Stromal cell of bone marrow (primary cell): Measurements from ENCODE around the gene TM4SF5.

Experiments
- DNase-seq: peaks from one replicate; pipeline ENCODE4 v3.0.0-alpha.2; 2012; ENCODE audit warnings: low read depth

The TM4SF5 gene, protein sequence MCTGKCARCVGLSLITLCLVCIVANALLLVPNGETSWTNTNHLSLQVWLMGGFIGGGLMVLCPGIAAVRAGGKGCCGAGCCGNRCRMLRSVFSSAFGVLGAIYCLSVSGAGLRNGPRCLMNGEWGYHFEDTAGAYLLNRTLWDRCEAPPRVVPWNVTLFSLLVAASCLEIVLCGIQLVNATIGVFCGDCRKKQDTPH

DNA sequence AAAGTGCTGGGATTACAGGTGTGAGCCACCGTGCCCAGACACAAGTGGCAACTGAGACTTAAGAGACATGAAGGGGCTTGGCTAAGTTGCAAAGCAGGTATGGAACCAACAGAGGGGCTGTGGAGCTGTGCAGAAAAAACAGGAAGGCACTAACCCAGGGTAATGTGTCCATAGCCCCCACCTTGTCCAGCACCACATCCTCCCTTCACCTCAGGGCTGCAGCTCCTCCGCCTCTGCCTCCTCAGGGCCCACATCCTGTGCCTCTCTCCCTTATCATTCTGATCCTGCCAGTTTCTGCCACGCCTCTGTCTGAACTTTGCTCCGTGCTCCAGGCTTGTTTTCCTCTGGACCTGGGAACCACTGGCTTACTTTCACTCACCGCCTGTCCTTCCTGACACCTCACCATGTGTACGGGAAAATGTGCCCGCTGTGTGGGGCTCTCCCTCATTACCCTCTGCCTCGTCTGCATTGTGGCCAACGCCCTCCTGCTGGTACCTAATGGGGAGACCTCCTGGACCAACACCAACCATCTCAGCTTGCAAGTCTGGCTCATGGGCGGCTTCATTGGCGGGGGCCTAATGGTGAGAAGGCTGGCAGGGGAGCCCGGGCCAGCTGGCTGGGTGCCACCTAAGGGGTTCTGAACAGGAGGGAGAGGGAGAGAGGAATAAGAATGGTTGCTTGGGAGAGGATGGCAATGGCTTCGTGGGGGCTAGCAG is at the start of gene TM4SF5:
TM4SF5 (plus strand) TSS at position 368 of the 716 bp plus-strand sequence; CDS start at position 405, 37 bp downstream.
- DNase-seq: no peak

DNA sequence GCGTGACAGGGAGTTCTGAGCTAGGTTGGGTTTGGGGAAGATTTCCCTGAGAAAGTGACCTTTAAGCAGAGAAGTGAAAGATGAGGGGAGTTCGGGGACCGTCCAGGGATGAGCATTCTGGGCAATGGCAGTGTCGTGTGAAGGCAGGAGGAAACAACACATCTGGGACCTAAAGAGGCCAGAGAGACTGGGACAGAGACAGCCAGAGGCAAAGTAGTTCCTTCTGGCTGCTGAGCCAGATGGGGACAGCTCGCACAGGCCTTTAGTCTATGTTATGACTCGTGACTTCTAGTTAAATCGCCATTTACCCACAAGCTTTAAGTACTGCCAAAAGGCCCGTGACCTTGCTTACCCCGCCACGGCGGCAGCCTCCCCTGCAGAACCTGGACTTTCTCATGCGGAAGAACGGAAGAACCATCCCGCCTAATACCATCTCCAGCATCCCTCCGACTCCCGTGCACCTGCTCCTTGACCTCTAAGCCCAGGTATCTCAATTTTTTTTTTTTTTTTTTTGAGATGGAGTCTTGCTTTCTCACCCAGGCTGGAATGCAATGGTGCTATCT is 48.9 kb upstream of the TM4SF5 start:
- no peak for DNase-seq

DNA sequence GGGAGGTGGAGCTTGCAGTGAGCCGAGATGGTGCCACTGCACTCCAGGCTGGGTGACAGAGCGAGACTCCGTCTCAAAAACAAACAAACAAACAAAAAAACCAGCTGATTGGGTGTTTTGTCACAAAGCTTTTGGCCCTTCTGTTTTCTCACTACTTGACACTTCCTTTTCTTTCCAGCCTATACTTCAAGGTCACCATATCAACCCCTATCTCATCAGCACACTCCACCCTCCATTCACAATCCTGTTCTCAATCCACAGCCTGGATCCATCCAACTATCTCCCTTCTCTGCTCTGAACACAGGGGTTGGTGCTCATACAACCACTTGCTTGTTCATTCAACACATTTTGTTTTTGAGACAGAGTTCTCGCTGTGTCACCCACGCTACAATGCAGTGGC is 47.0 kb upstream of the TM4SF5 start:
- DNase-seq: no peak

DNA sequence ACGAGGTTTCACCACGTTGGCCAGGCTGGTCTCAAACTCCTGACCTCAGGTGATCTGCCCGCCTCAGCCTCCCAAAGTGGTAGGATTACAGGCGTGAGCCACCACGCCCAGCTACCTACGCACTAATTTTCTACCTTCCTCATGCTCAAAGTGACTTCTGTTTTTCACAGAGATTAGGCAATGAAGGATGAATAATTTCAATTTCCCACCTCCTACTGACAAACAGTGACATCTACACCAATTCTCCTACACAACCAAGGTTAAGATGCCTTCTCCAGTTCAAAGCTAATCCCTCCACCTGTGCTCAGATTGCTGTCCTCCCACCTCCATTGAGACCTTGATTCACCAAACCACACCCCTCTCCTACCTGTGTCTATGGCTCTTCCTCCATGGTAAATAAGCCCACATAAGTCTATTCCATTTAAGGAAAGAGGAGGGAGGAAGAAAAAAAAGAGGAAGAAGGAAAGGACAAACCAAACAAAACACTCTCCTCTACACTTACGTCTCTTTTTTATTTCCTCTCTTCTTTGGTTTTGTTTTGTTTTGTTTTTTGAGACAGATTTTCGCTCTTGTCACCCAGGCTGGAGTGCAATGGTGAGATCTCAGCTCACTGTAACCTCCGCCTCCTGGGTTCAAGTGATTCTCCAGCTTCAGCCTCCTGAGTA is 45.9 kb upstream of the TM4SF5 start:
- DNase-seq: no peak

DNA sequence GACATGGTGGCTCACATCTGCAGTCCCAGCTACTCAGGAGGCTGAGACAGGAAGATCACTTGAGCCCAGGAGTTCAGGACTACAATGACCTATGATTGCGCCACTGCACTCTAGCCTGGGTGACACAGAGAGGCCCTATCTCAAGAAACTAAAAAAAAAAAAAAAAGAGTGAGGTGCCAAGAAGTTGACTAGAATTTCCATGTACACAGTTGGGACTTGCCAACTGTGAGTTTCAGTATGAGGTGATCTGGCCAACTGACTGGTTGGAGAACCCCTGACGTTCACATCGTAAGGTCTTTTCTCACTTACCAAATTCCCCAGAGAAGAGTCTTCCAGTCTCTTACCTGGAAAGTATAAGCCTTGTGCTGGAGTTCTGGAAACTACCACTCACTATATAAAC is 43.6 kb upstream of the TM4SF5 start:
- DNase-seq: no peak

DNA sequence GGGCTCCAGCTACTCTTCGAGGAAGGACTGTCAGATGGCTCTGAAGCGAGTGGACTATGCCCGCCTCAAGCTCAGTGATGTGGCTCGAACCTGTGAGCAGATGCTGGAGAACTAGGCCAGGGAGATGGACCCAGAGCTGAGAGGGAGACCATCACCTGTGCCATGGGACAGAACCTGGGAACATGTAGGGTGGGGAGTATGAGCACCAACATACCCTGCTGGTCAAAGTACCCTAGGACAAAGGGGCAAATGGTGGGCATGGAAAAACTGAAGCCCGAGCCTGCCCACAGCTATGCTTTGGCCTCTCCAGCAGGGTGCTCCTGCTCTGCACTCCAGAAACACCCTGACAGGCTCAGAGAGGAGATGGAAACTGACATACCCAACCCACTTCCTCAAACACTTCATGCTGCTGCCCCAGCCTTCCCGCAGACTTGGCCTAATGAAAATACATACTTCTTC is 38.6 kb upstream of the TM4SF5 start:
- no peak for DNase-seq

DNA sequence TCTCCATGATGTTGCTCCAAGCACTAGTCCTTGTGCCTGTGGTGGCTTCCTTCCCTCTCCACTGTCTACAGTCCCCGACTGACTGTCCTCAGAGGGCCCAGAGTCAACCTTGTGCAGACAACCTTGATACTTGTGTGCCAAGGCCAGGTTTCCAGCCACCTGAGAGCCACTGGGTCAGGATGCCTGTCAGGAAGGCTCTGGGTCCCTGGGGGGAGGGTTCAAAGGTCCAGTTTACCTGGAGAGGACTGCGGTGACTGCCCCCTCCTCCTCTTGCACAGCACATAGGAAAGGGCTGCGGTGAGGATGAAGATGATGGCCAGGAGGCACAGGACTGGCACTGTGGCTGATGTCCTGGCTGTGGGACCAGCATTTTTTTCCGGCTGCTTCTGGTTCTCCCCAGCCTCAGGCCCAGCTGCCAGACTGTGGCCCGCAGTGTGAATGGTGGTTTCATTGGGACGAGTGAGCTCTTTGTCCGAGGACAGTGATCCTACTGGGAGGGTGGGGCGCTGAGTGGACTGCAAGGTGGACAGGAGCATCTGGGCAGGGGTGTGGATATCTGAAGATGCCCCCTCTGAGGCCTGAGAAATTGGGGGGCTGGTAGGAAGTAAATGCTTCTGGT is 36.7 kb upstream of the TM4SF5 start:
- no peak for DNase-seq

DNA sequence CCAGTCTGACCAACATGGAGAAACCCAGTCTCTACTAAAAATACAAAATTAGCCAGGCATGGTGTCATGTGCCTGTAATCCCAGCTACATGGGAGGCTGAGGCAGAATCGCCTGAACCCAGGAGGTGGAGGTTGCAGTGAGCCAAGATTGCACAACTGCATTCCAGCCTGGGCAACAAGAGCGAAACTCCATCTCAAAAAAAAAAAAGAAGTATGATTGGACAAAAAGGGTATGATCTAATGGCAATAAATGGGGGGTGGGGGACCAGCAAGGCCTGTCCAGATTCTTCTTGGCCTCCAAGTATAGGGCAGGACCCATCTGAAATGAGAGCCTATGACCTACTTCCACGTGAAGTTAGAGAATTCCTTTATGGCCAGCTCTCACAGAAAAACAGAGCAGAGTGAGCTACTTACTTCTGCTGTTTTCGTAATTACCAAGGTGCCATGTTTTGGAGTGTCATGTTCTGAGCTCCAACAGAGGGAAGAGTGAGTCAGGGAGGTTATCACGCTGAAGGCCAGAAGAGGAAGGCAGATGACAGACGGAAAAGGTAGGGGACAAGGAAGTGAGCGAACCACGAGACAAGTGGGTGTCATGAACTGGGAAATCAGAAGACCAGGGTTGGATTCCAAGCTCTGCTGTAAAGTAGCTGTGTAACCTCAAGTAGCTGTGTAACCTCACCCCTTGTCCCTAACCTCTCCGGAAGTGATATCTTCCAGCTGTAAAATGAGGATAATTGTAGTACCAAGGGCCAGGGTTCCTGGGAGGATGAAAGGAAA is 35.6 kb upstream of the TM4SF5 start:
- DNase-seq: no peak

DNA sequence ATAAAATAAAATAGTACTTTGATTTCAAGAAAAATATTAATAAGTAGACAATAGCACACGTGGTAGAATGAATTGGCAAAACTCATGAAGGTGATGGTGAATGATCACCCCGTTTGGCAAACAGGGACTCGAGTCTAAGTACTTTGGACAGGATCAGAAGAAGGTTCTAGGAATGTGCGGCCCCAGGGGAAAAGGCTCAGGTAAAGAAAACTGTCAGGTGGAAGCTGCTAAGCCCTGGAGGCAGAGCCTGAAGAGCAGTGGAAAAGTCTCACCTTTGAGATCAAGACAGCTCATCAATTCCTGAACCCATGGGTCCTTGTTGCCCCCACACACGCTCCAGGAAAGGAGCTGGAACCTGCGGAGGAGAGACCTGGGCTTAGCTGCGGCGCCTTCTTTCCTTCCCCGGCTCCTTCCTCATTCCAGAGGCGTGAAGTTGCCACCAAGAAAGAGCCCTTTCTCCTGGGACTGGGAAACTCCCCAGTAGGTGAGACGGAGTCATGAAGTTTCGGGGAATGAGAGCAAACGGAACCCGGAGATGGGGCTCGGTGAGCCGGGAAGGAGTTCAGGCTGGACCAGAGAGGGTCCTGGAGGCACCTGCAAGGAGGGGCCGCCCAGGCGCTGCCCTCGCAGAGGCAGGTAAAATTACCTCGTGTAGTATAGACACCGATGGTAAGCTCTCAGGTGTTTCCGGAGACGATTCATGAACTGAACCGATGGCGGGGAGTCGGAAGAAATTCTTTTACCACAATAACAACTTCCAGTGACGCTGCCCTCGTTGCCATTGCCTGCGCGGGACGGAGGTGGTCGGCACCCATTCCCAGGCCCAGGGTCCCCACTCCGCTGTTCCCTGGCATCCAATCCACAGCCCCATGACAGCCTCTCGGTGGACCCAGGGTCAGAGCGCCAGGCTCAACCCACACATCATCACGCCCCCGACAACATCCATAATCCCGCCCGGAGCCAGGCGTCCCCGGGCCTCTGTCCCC is 33.3 kb upstream of the TM4SF5 start:
- DNase-seq: no peak

DNA sequence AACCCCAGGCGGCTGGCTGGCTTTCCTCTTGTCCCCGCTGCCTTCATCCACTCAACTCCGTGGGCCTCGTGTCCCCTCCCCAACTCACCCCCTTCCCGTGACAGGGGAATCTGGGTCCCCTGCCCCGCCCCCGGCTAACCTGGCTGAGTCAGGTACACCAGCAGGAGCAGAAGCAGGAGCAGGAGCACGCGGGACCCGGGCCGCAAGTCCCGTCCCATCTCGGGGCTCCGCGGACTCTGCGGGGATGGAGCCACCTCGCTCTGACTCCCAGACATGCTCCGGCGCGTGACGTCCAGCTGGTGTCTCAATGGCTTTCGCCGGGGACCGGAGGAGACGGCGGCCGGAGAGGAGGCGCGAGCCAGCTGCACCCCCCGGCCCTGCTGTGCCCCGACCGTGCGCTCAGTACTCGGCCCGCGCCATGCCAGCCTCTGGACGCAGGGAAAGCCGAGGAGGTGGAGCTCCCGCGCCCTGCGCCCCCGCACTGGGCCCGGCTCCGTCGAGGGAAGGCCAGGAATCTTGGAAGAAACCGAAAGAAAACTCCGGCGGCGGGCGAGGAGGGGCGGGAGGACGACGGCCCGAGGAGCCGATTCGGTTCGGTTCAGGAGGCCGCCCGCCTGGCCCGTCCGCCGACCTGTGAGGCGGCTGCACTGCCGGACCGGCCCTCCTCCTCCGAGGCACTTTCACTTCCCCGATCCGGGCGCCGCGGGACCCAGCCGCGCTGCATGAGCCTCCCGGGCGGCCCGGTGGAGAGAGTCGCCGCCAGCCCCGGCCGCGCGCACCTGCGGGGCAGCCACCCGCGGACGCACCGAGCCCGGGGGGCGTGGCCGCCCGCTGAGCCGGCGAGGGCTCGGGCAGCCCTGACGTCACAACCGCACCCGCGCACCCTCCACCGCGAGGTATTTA is 32.3 kb upstream of the TM4SF5 start, which contains the start of the genes CXCL16 and ZMYND15:
CXCL16 (minus strand) TSS at position 807 of the 903 bp plus-strand sequence; CDS start at position 218, 589 bp downstream.
ZMYND15 (plus strand) TSS at position 712 of the 903 bp plus-strand sequence. CDS start 716 bp downstream, outside the sequence.
- DNase-seq: peak; percentile 28

DNA sequence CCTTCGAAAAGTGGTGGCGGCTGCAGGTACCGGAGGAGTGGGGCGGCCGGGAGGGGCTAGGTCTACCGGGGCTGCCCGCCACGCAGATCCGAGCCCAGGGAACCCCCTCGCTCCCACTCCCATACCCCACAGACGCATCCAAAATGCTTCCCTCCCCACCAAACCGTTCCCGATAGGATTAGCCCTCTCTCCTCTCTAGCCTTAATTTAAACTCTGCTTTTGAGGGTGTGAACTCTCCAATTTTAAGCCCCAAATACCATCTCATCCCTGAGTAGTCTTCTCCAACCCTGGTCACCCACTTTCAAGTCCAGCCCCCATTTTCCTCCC is 31.7 kb upstream of the TM4SF5 start:
- DNase-seq: no peak

DNA sequence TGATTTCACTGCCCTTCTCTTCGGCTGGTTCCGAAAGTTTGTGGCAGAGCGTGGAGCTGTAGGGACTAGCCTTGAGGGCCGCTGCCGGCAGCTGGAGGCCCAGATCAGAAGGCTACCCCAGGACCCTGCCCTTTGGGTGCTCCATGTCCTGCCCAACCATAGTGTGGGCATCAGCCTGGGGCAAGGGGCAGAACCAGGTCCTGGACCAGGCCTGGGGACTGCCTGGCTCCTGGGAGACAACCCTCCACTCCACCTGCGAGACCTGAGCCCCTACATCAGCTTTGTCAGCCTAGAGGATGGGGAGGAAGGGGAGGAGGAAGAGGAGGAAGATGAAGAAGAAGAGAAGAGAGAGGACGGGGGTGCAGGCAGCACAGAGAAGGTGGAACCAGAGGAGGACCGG is 31.1 kb upstream of the TM4SF5 start:
- no peak for DNase-seq

DNA sequence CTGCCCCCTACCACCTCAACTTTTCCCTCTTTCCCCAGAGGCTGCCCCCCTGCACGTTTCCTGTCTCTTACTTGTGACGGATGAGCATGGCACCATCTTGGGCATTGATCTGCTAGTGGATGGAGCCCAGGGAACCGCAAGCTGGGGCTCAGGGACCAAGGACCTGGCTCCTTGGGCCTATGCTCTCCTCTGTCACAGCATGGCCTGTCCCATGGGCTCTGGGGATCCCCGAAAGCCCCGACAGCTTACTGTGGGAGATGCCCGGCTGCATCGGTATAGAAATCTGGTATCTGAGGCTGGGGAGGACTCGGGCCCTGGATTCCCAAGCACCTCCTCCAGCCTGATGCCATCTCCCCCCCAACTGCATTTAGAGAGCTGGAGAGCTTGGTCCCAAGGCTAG is 30.1 kb upstream of the TM4SF5 start:
- DNase-seq: no peak

DNA sequence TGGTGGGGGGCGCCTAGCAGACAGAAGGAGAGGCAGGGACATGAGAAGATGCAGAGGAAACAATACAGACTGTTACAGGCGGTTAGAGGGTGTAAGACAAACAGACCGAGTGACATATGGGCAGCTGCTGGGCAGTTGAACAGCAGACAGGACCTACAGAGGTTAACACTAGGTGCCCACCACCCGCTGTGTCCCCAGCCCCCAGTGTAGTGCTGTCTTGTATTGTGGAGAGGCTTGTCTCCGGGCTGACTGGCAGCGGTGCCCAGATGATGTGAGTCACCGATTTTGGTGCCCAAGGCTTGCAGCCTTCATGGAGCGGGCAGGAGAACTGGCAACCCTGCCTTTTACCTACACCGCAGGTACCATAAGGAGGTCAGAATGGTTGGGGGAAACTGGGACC is 29.6 kb upstream of the TM4SF5 start:
- no peak for DNase-seq

DNA sequence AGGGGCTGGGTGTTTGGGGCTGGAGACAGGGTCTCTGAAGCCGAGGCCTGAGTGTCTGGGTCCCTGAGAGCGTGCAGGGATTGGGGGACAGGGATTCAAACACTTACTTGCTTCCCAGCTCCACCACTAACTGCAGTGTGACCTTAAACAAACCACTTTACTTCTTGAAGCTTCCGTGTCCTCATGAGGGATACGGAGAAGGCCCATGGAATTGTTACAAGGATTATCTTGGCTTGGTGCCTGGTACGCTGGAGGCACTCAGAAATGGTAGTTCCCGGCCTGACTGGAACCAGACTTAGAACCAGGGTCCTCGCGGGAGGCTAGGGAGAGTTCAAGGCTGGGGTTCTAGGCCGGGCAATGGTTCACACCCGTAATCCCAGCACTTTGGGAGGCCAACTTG is 29.1 kb upstream of the TM4SF5 start:
- peak; percentile 14 for DNase-seq

DNA sequence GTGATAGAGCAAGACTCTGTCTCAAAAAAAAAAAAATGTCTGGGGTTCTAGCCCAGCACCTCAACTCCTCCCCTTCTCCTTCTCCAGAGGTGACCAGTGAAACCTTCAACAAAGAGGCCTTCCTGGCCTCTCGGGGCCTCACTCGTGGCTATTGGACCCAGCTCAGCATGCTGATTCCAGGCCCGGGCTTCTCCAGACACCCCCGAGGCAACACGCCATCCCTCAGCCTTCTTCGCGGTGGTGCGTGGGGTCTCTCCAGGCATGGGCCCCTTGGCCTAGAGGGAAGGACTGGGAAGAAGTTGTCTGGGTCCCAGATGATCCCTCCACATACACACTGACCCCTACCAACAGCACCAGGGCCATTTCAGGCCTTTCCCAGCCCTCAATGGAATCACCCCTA is 28.5 kb upstream of the TM4SF5 start:
- no peak for DNase-seq

DNA sequence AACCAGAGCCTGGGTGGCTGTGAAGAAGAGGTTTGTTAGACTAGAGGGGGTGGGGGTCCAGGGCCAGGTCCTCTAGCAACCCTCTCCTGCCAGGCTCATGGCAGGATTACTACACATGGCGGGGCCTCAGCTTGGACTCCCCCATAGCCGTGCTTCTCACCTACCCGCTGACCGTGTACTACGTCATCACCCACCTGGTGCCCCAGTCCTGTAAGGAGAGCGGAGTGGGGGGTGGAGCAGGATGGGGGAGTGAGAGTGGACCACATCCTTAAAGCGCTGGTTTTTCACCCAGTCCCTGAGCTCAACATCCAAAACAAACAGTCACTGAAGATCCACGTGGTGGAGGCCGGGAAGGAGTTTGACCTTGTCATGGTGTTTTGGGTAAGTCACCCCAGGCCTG is 27.8 kb upstream of the TM4SF5 start:
- DNase-seq: no peak

DNA sequence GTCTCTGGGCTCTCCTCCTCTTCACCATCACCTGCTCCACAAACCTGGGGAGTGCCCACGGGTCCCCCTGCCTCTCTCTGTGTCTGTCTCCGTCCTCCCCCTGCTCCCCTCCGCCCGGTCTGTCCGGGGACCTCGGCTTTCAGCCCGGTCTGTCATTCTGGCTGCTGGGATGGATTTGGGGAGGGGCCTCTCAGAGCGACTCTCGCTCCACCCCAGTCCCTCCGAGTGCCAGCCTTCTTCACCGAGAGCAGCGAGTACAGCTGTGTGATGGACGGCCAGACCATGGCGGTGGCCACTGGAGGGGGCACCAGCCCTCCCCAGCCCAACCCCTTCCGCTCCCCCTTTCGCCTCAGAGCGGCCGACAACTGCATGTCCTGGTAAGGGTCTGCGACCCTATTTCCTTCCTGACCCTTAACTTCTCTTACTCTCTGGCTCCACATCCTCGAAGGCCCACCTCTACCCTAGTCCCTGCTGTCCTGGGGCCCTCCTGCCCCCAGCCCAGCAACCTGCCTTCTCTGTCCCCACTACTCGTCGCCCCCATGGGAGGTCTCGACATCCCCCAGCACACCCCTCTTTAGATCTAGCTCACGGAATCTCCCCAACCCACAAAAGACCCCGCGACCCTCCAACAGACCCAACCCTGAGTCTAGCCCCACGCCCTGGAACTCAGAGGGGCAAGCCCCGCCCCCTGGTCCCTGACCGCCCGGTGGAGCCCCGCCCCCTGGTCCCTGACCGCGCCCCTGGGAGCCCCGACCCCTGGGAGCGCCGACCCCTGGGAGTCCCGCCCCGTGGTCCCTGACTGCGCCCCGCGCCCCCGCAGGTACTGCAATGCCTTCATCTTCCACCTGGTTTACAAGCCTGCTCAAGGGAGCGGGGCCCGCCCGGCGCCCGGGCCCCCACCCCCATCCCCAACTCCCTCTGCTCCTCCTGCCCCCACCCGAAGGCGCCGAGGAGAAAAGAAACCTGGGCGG is 26.4 kb upstream of the TM4SF5 start:
- no peak for DNase-seq
